OCI-LY7 (cell line): Measurements from ENCODE around the gene RAB3D.

ENCODE experiments used
- CTCF ChIP-seq: fragments of 200-600 bp; sonication (generic); conservative IDR thresholded peaks from 2 replicates; pipeline ENCODE4 v1.5.1; 2014; ENCODE audit warnings: mild to moderate bottlenecking, antibody characterized with exemption, low read length, moderate library complexity, mixed read lengths
- EZH2phosphoT487 ChIP-seq: fragments of 200-600 bp; sonication (generic); IDR thresholded peaks from 2 replicates; pipeline ENCODE4 v1.6.1; 2018; ENCODE audit warnings: low read depth, borderline replicate concordance, mild to moderate bottlenecking, mixed run types, antibody characterized with exemption, low read length, moderate library complexity, mixed read lengths

DNA sequence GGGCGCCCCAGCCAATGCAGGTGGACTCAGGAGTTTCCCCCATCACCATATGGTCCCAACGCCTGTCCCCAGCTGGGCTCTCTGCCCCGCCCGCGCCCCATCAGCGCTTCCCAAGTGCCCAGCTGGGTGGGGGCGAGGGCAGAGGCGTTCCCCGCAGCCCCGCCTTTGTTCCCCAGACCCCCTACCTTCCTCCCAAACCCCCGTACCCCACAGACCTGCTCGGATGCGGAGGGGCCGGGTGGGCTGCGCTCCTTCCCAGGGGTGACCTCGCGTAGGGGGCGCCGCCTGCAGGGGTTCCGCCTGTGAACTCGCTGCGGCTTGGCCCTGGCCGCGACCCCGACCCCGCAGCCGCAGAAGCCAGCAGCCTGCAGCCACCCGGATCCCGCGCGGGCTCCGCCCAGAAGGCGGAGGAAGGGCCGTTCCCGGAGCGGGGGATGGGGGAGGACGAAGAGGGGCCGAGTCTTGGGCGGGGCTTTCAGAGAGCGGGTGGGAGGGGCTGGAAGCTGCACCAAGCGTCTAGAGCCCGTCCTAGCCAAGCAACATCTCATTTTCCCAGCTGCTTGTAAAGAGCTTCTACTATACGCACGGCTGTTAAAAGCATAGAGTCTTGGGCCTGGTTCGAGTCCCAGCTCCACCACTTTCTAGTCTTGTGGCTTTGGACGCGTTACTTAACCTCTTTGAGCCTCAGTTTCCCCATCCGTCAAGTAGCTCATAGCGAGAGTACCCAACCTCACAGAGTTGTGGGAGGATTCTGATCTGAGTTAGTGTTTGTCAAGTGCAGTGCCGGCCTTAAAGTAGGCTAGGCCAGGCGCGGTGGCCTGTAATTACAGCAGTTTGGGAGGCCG, at the start of gene RAB3D:
- no peak for TF ChIP-seq CTCF
- no peak for TF ChIP-seq EZH2phosphoT487
